ENCODE results near the gene GPR137.

Gene GPR137

GRCh38 chr11:64247729-64248531 lies 37.7 kb upstream of the GPR137 start:
- CTCF ChIA-PET, result interaction anchor here (1.1 kb wide), 1 partner anchor 57 kb away, joined by 4 read pairs; no protein-coding TSS in a partner anchor
- H3K4me1 ChIP-seq (ENCODE audit: control insufficient read depth, insufficient read depth, low read length), result peaks cover 10% of the 10 kb centered on the region
- TF ChIP-seq KLF8 (tag by site-specific recombination; IDR thresholded peaks at IDR 0.05) (0 out of 2 replicates have a peak, but pooled peaks have one; percentile 4), ZNF341 (tag by site-specific recombination; IDR thresholded peaks at IDR 0.05; ENCODE audit: low read depth) (peak; percentile 87), ZBTB26 (tag by site-specific recombination; optimal IDR thresholded peaks at IDR 0.05) (peak; percentile 30), BCL11B (tag by site-specific recombination; IDR thresholded peaks at IDR 0.05; ENCODE audit: low read depth) (0 out of 2 replicates have a peak, but pooled peaks have one; percentile 2), ZNF610 (tag by site-specific recombination; IDR thresholded peaks at IDR 0.05; ENCODE audit: borderline replicate concordance) (no peak), ZNF10 (tag by site-specific recombination; IDR thresholded peaks at IDR 0.05) (0 out of 2 replicates have a peak, but pooled peaks have one; percentile 5), ZEB2 (tag by site-specific recombination; IDR thresholded peaks at IDR 0.05) (peak; percentile 3; the same call in 1 of the 2 replicates), ZNF157 (tag by site-specific recombination; IDR thresholded peaks at IDR 0.05) (no peak)
- peak overlapping the region; percentile 1; the same call in 1 of the 2 replicates for H3K4me3 ChIP-seq (ENCODE audit: low read depth, low read length)
- POLR2A ChIA-PET, result interaction anchor here (1.1 to 7.2 kb wide), 4 partner anchors 22 to 70 kb away, joined by 3 to 96 read pairs (median 6); partner anchors contain the start of genes NUDT22, PRDX5, TRMT112 and TRPT1
- H3K36me3 ChIP-seq (ENCODE audit: control insufficient read depth in 2 of 2, insufficient read depth in 1 of 2, low read length in 2 of 2), result peaks cover 0 to 20% of the 10 kb centered on the region in 2 experiments; a peak in 1 of 3 replicates
- H3K9me3 ChIP-seq (ENCODE audit: control insufficient read depth, insufficient read depth, low read depth, low read length), result no peaks in the 10 kb centered on the region
- H3K27ac ChIP-seq (ENCODE audit: extremely low read depth, low read depth, low read length), result no peak overlapping the region

GRCh38 chr11:64248578-64248977 lies 37.1 kb upstream of the GPR137 start:
- TF ChIP-seq ZNF518A (tag by site-specific recombination; conservative IDR thresholded peaks at IDR 0.05; ENCODE audit: low read depth), result no peak
- TF ChIP-seq ZNF654 (tag by site-specific recombination; IDR thresholded peaks at IDR 0.05; ENCODE audit: low read depth), result no peak
- TF ChIP-seq ZBTB26 (tag by site-specific recombination; optimal IDR thresholded peaks at IDR 0.05), result no peak
- ChIA-PET CTCF (interaction anchor here (1.0 kb wide), 1 partner anchor 10 kb away, joined by 3 read pairs; no protein-coding TSS in a partner anchor), POLR2A (interaction anchor here (1.2 kb wide), 1 partner anchor 22 kb away, joined by 3 read pairs; the partner anchor contains the start of genes NUDT22 and TRPT1)
- Histone ChIP-seq H3K9me3 (ENCODE audit: control insufficient read depth, insufficient read depth, low read depth, low read length) (no peaks in the 10 kb centered on the region), H3K4me3 (ENCODE audit: low read depth, low read length) (no peak overlapping the region), H3K27ac (ENCODE audit: extremely low read depth, low read depth, low read length) (no peak overlapping the region), H3K4me1 (ENCODE audit: control insufficient read depth, insufficient read depth, low read length) (peaks cover 10% of the 10 kb centered on the region), H3K36me3 (ENCODE audit: control insufficient read depth in 2 of 2, insufficient read depth in 1 of 2, low read length in 2 of 2) (peaks cover 0 to 14% of the 10 kb centered on the region in 2 experiments; a peak in 1 of 3 replicates)

- H3K4me1 ChIP-seq (ENCODE audit: control insufficient read depth, insufficient read depth, low read length), result peaks cover 10% of the 10 kb centered on the region
- peaks cover 0 to 9% of the 10 kb centered on the region in 2 experiments; a peak in 1 of 3 replicates for H3K36me3 ChIP-seq (ENCODE audit: control insufficient read depth in 2 of 2, insufficient read depth in 1 of 2, low read length in 2 of 2)
- ChIA-PET POLR2A (interaction anchor here (0.9 to 4.2 kb wide), 4 partner anchors 8 to 23 kb away, joined by 3 to 52 read pairs (median 6); partner anchors contain the start of genes FKBP2, NUDT22 and TRPT1), CTCF (interaction anchor here (1.0 kb wide), 1 partner anchor 9 kb away, joined by 3 read pairs; no protein-coding TSS in a partner anchor)
- no peak overlapping the region for H3K4me3 ChIP-seq (ENCODE audit: low read depth, low read length)
- H3K9me3 ChIP-seq (ENCODE audit: control insufficient read depth, insufficient read depth, low read depth, low read length), result no peaks in the 10 kb centered on the region
- H3K27ac ChIP-seq (ENCODE audit: extremely low read depth, low read depth, low read length), result no peak overlapping the region
- TF ChIP-seq SP7 (tag by site-specific recombination; IDR thresholded peaks at IDR 0.05) (no peak), PATZ1 (tag by site-specific recombination; IDR thresholded peaks at IDR 0.05) (no peak), MEIS1 (CRISPR knock-in tag; IDR thresholded peaks at IDR 0.05; ENCODE audit: borderline replicate concordance) (no peak), ZNF449 (tag by site-specific recombination; IDR thresholded peaks at IDR 0.05) (no peak), ZNF214 (tag by site-specific recombination; IDR thresholded peaks at IDR 0.05; ENCODE audit: borderline replicate concordance) (no peak)
These were observed 36.6 kb upstream of the GPR137 start for GRCh38 chr11:64249038-64249437.
